NB4 (cell line): ENCODE results near the gene TESPA1.

Source experiments
- CTCF ChIP-seq: IDR thresholded peaks from one replicate; pipeline ENCODE4 v1.5.1; 2012; ENCODE audit warnings: low read depth, low read length
- MAX ChIP-seq: IDR thresholded peaks from 2 replicates; pipeline ENCODE4 v1.6.1; 2011; ENCODE audit warnings: low read depth, low read length
- MYC ChIP-seq: IDR thresholded peaks from 2 replicates; pipeline ENCODE4 v1.6.1; 2011; ENCODE audit warnings: low read depth, low read length
- POLR2A ChIP-seq: IDR thresholded peaks from 2 replicates; pipeline ENCODE4 v1.6.1; 2011; ENCODE audit warnings: mild to moderate bottlenecking; ENCODE audit not compliant: insufficient read length; ENCODE audit errors: extremely low read depth

GRCh38 chr12:54998958-54999510 is 14.5 kb upstream of the TESPA1 start:
- TF ChIP-seq CTCF, result no peak
- TF ChIP-seq POLR2A, result no peak
- no peak for TF ChIP-seq MAX
- TF ChIP-seq MYC, result no peak
